ENCODE data around the gene GLI3.

DNA sequence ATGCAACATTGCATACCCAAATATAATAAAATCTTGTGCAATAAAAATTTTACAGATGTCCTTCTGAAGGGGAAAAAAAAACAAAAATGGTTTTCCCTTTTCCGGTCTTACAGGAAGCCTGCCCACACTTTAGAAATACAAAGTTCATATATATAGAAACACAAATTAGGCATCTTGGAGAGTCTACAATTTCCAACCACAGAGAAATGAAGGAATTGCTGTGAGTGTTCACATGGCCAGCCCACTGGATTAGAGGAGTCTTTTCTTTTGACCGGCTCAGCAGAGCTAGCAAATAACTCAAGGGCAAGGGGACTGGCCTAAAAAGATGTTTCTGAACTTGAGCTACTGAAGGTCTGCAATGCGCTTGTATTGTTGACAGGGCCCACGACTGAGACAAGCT lies 92.4 kb downstream of the GLI3 start:
- TF ChIP-seq, protein P1, sequence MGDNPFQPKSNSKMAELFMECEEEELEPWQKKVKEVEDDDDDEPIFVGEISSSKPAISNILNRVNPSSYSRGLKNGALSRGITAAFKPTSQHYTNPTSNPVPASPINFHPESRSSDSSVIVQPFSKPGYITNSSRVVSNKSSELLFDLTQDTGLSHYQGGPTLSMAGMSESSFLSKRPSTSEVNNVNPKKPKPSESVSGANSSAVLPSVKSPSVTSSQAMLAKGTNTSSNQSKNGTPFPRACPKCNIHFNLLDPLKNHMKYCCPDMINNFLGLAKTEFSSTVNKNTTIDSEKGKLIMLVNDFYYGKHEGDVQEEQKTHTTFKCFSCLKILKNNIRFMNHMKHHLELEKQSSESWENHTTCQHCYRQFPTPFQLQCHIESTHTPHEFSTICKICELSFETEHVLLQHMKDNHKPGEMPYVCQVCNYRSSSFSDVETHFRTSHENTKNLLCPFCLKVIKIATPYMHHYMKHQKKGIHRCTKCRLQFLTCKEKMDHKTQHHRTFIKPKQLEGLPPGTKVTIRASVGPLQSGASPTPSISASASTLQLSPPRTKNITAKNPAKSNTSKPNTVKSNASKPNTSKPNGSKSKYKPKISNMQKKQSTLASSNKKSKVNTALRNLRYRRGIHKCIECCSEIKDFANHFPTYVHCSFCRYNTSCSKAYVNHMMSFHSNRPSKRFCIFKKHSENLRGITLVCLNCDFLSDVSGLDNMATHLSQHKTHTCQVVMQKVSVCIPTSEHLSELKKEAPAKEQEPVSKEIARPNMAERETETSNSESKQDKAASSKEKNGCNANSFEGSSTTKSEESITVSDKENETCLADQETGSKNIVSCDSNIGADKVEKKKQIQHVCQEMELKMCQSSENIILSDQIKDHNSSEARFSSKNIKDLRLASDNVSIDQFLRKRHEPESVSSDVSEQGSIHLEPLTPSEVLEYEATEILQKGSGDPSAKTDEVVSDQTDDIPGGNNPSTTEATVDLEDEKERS (tag by site-specific recombination; IDR thresholded peaks at IDR 0.05) = no peak
- TF ChIP-seq, protein P2, sequence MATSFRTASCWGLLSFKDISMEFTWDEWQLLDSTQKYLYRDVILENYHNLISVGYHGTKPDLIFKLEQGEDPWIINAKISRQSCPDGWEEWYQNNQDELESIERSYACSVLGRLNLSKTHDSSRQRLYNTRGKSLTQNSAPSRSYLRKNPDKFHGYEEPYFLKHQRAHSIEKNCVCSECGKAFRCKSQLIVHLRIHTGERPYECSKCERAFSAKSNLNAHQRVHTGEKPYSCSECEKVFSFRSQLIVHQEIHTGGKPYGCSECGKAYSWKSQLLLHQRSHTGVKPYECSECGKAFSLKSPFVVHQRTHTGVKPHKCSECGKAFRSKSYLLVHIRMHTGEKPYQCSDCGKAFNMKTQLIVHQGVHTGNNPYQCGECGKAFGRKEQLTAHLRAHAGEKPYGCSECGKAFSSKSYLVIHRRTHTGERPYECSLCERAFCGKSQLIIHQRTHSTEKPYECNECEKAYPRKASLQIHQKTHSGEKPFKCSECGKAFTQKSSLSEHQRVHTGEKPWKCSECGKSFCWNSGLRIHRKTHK (tag by site-specific recombination; IDR thresholded peaks at IDR 0.05) = no peak
- TF ChIP-seq ZSCAN23 (tag by site-specific recombination; IDR thresholded peaks at IDR 0.05) (no peak), ZNF23 (tag by site-specific recombination; IDR thresholded peaks at IDR 0.05; ENCODE audit: borderline replicate concordance) (no peak), SALL2 (tag by site-specific recombination; IDR thresholded peaks at IDR 0.05; ENCODE audit: borderline replicate concordance) (no peak), HOXA7 (CRISPR knock-in tag; IDR thresholded peaks at IDR 0.05; ENCODE audit: borderline replicate concordance) (no peak), ZFP37 (tag by site-specific recombination; IDR thresholded peaks at IDR 0.05) (no peak), ZNF132 (tag by site-specific recombination; IDR thresholded peaks at IDR 0.05; ENCODE audit: borderline replicate concordance) (no peak), ZNF223 (tag by site-specific recombination; IDR thresholded peaks at IDR 0.05) (no peak), ZNF341 (tag by site-specific recombination; IDR thresholded peaks at IDR 0.05; ENCODE audit: low read depth) (no peak), ZNF830 (tag by site-specific recombination; IDR thresholded peaks at IDR 0.05; ENCODE audit: low read depth) (no peak), FEZF1 (tag by site-specific recombination; IDR thresholded peaks at IDR 0.05) (no peak)
- TF ChIP-seq, protein P3, sequence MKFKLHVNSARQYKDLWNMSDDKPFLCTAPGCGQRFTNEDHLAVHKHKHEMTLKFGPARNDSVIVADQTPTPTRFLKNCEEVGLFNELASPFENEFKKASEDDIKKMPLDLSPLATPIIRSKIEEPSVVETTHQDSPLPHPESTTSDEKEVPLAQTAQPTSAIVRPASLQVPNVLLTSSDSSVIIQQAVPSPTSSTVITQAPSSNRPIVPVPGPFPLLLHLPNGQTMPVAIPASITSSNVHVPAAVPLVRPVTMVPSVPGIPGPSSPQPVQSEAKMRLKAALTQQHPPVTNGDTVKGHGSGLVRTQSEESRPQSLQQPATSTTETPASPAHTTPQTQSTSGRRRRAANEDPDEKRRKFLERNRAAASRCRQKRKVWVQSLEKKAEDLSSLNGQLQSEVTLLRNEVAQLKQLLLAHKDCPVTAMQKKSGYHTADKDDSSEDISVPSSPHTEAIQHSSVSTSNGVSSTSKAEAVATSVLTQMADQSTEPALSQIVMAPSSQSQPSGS (tag by site-specific recombination; IDR thresholded peaks at IDR 0.05; ENCODE audit: low read depth) = no peak
- TF ChIP-seq, protein P4, sequence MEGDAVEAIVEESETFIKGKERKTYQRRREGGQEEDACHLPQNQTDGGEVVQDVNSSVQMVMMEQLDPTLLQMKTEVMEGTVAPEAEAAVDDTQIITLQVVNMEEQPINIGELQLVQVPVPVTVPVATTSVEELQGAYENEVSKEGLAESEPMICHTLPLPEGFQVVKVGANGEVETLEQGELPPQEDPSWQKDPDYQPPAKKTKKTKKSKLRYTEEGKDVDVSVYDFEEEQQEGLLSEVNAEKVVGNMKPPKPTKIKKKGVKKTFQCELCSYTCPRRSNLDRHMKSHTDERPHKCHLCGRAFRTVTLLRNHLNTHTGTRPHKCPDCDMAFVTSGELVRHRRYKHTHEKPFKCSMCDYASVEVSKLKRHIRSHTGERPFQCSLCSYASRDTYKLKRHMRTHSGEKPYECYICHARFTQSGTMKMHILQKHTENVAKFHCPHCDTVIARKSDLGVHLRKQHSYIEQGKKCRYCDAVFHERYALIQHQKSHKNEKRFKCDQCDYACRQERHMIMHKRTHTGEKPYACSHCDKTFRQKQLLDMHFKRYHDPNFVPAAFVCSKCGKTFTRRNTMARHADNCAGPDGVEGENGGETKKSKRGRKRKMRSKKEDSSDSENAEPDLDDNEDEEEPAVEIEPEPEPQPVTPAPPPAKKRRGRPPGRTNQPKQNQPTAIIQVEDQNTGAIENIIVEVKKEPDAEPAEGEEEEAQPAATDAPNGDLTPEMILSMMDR (tag by site-specific recombination; IDR thresholded peaks at IDR 0.05) = no peak
